ENCODE results near the gene MBD3L1.

MBD3L1 gene

DNA sequence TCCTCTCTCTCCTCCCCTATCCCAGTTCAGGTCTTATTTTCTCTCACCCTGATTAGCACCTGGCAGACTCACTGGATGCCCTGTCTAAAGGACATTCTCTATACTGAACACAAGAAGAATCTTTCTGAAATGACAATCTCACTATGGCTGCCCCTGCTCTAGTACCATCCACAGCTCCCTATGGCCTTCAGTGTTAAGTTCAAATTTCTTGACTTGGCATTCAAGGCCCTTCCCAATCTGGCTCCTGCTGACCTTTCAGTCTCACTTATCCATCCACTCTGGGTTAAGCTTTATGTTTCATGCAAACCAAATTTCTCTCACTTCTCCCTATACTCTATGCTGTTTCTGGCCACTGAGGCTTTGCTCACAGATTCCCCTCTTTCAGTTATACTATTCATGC lies 34.2 kb downstream of the MBD3L1 start:
- H3K4me3 ChIP-seq (ENCODE audit: insufficient read depth in 1 of 2, low read depth in 1 of 2, low read length in 2 of 2): no peak overlapping the region
- H3K9me3 ChIP-seq (ENCODE audit: control insufficient read depth, low read length): no peaks in the 10 kb centered on the region
- no peaks in the 10 kb centered on the region for H3K4me1 ChIP-seq (ENCODE audit: control insufficient read depth, insufficient read depth, low read depth, low read length)
- H3K27ac ChIP-seq (ENCODE audit: low read length, poor library complexity, severe bottlenecking): no peak overlapping the region
- no peak overlapping the region for H3K9ac ChIP-seq (ENCODE audit: low read length)
- no peak for DNase-seq
- H3K14ac ChIP-seq (ENCODE audit: low read length in 2 of 2): no peak overlapping the region
- no peak overlapping the region for H2BK5ac ChIP-seq (ENCODE audit: low read depth, low read length, poor library complexity, severe bottlenecking)
- H3K18ac ChIP-seq (ENCODE audit: low read depth in 1 of 2, low read length in 2 of 2): no peak overlapping the region
- H3K27me3 ChIP-seq (ENCODE audit: control insufficient read depth in 1 of 2, insufficient read depth in 1 of 2, low read length in 2 of 2): no peaks in the 10 kb centered on the region
- H3K23ac ChIP-seq (ENCODE audit: low read length in 2 of 2): no peak overlapping the region
- H2AK5ac ChIP-seq (ENCODE audit: low read length, severe bottlenecking): no peak overlapping the region
- H2AFZ ChIP-seq (ENCODE audit: low read depth, low read length): no peak overlapping the region
- no peak overlapping the region for H4K8ac ChIP-seq (ENCODE audit: low read length)
- no peak overlapping the region for H2BK120ac ChIP-seq (ENCODE audit: low read depth, low read length)
- H3K79me1 ChIP-seq (replicated peaks; ENCODE audit: low read length, poor library complexity, severe bottlenecking): no peaks in the 10 kb centered on the region
- H4K91ac ChIP-seq (ENCODE audit: low read length): no peak overlapping the region
- no peaks in the 10 kb centered on the region for H3K36me3 ChIP-seq (ENCODE audit: control insufficient read depth in 1 of 2, insufficient read depth in 2 of 2, low read depth in 1 of 2, low read length in 2 of 2)
- no peak overlapping the region for H3K4ac ChIP-seq (ENCODE audit: low read depth in 1 of 2, low read length in 2 of 2)
- no peak overlapping the region for H2BK15ac ChIP-seq (ENCODE audit: low read depth, poor library complexity, severe bottlenecking)
- H3K4me2 ChIP-seq (ENCODE audit: low read length, poor library complexity, severe bottlenecking): no peak overlapping the region
- H2BK12ac ChIP-seq (ENCODE audit: low read length in 2 of 2): no peak overlapping the region

DNA sequence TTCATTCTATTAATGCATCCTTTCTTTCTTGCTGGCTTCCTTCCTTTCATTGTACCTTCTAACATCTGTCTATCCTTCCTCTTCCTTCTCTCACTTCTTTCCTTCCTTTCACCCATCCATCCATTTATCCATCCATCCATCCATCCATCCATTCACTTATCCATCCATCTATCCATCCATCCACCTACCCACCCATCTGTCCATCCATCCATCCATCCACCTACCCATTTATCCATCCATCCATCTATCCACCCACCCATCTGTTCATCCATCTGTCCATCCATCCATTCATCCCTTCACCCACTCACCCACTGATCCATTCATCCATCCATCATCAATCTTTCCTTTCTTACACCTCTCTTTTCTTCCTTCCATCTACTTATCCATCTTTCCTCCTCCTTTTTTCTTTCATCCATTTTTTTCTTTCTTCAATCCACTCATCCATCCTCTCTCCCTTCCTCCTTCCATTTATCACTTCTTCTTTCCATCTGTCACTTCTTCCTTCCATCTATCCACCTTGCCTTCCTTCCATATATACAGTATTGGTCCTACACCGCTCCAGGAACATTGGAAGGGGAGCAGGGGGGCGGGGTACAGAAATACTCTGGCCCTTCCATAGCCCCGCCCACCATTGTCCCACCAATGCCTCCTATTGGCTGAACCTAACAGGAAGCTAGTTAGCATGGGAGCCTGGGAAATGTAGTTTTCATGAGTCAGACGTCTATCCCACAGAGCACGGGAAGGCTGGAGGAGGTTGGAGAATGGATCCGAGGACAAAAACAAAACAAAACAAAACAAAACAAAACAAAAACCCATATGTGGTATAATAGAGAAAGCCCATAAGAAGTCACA lies 45.9 kb downstream of the MBD3L1 start:
- Histone ChIP-seq H3K9me3 (ENCODE audit: control insufficient read depth, low read length) (peaks cover 28% of the 10 kb centered on the region), H3K14ac (ENCODE audit: low read length in 2 of 2) (no peak overlapping the region), H3K4me1 (ENCODE audit: control insufficient read depth, insufficient read depth, low read depth, low read length) (no peaks in the 10 kb centered on the region), H2BK12ac (ENCODE audit: low read length in 2 of 2) (no peak overlapping the region), H2AK5ac (ENCODE audit: low read length, severe bottlenecking) (no peak overlapping the region), H2AFZ (ENCODE audit: low read depth, low read length) (no peak overlapping the region), H3K9ac (ENCODE audit: low read length) (no peak overlapping the region), H3K4me2 (ENCODE audit: low read length, poor library complexity, severe bottlenecking) (no peak overlapping the region), H4K8ac (ENCODE audit: low read length) (no peak overlapping the region), H3K27me3 (ENCODE audit: control insufficient read depth in 1 of 2, insufficient read depth in 1 of 2, low read length in 2 of 2) (no peaks in the 10 kb centered on the region), H3K23ac (ENCODE audit: low read length in 2 of 2) (no peak overlapping the region), H2BK120ac (ENCODE audit: low read depth, low read length) (no peak overlapping the region), H2BK15ac (ENCODE audit: low read depth, poor library complexity, severe bottlenecking) (no peak overlapping the region), H4K91ac (ENCODE audit: low read length) (no peak overlapping the region), H3K27ac (ENCODE audit: low read length, poor library complexity, severe bottlenecking) (no peak overlapping the region), H3K18ac (ENCODE audit: low read depth in 1 of 2, low read length in 2 of 2) (no peak overlapping the region), H2BK5ac (ENCODE audit: low read depth, low read length, poor library complexity, severe bottlenecking) (no peak overlapping the region), H3K79me1 (replicated peaks; ENCODE audit: low read length, poor library complexity, severe bottlenecking) (no peaks in the 10 kb centered on the region), H3K4me3 (ENCODE audit: insufficient read depth in 1 of 2, low read depth in 1 of 2, low read length in 2 of 2) (no peak overlapping the region), H3K36me3 (ENCODE audit: control insufficient read depth in 1 of 2, insufficient read depth in 2 of 2, low read depth in 1 of 2, low read length in 2 of 2) (no peaks in the 10 kb centered on the region), H3K4ac (ENCODE audit: low read depth in 1 of 2, low read length in 2 of 2) (no peak overlapping the region)
- WGBS: 13% methylated on average over 2 of the region's 6 CpGs
- no peak for DNase-seq

DNA sequence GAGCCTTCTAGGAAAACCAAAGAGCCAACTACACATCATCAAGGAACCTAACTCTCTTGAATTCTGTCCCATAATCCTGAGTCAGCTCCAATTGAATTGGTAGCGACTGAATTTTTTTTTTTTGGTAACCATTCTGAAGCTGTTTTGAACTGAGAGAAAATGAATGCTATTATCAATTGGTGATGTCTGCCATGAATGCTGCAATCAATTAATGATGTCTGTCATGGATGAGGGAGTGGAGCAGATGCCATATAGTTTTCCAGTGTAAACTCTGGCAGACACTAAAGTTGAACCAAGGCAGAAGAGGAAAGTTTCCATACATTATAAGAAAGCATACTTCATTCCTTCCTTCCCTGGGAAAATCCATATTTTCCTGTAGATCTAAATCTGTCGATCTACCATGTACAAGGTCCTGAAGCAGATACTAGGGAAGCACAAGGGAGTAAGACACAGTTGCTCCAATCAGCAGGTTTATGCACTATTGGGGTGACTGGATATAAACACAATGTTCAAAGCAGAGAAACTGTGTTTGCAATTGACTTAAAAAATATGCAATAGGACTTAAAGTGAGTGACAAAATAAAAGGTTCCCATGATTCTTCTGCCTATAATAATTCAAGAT lies 48.8 kb downstream of the MBD3L1 start:
- Histone ChIP-seq H3K4me2 (ENCODE audit: low read length, poor library complexity, severe bottlenecking) (no peak overlapping the region), H3K36me3 (ENCODE audit: control insufficient read depth in 1 of 2, insufficient read depth in 2 of 2, low read depth in 1 of 2, low read length in 2 of 2) (no peaks in the 10 kb centered on the region), H2BK5ac (ENCODE audit: low read depth, low read length, poor library complexity, severe bottlenecking) (no peak overlapping the region), H2AFZ (ENCODE audit: low read depth, low read length) (no peak overlapping the region), H4K91ac (ENCODE audit: low read length) (no peak overlapping the region), H4K8ac (ENCODE audit: low read length) (no peak overlapping the region), H2BK12ac (ENCODE audit: low read length in 2 of 2) (no peak overlapping the region), H3K18ac (ENCODE audit: low read depth in 1 of 2, low read length in 2 of 2) (no peak overlapping the region), H3K9me3 (ENCODE audit: control insufficient read depth, low read length) (peaks cover 36% of the 10 kb centered on the region), H3K4me3 (ENCODE audit: insufficient read depth in 1 of 2, low read depth in 1 of 2, low read length in 2 of 2) (no peak overlapping the region), H2AK5ac (ENCODE audit: low read length, severe bottlenecking) (no peak overlapping the region), H3K23ac (ENCODE audit: low read length in 2 of 2) (no peak overlapping the region), H3K14ac (ENCODE audit: low read length in 2 of 2) (no peak overlapping the region), H3K27me3 (ENCODE audit: control insufficient read depth in 1 of 2, insufficient read depth in 1 of 2, low read length in 2 of 2) (no peaks in the 10 kb centered on the region), H3K79me1 (replicated peaks; ENCODE audit: low read length, poor library complexity, severe bottlenecking) (no peaks in the 10 kb centered on the region), H3K27ac (ENCODE audit: low read length, poor library complexity, severe bottlenecking) (no peak overlapping the region), H3K9ac (ENCODE audit: low read length) (no peak overlapping the region), H3K4me1 (ENCODE audit: control insufficient read depth, insufficient read depth, low read depth, low read length) (no peaks in the 10 kb centered on the region), H2BK15ac (ENCODE audit: low read depth, poor library complexity, severe bottlenecking) (no peak overlapping the region), H3K4ac (ENCODE audit: low read depth in 1 of 2, low read length in 2 of 2) (no peak overlapping the region), H2BK120ac (ENCODE audit: low read depth, low read length) (no peak overlapping the region)
- WGBS: 43% methylated on average over 2 of the region's 2 CpGs
- DNase-seq: no peak

DNA sequence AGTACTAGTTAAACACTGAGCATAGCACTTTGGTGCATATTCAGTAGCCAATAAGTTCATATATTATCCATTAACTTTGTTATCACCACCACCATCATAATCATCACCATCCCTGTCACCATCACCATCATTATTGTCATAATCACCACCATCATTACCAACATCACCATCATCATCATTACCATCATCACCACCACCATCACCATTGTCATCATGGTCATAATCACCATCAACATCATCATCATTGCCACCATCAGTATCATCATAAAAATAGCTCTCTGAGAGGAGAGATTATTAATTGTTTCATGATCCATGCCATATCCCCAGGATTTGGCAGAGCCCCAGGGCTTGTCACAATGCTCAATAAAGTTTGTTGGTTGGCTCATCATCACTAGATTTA lies 49.3 kb downstream of the MBD3L1 start:
- Histone ChIP-seq H3K4me1 (ENCODE audit: control insufficient read depth, insufficient read depth, low read depth, low read length) (no peaks in the 10 kb centered on the region), H2BK12ac (ENCODE audit: low read length in 2 of 2) (no peak overlapping the region), H3K9me3 (ENCODE audit: control insufficient read depth, low read length) (peaks cover 38% of the 10 kb centered on the region), H4K91ac (ENCODE audit: low read length) (no peak overlapping the region), H3K14ac (ENCODE audit: low read length in 2 of 2) (no peak overlapping the region), H2AFZ (ENCODE audit: low read depth, low read length) (no peak overlapping the region), H2BK15ac (ENCODE audit: low read depth, poor library complexity, severe bottlenecking) (no peak overlapping the region), H2BK5ac (ENCODE audit: low read depth, low read length, poor library complexity, severe bottlenecking) (no peak overlapping the region), H2AK5ac (ENCODE audit: low read length, severe bottlenecking) (no peak overlapping the region), H3K79me1 (replicated peaks; ENCODE audit: low read length, poor library complexity, severe bottlenecking) (no peaks in the 10 kb centered on the region), H3K4ac (ENCODE audit: low read depth in 1 of 2, low read length in 2 of 2) (no peak overlapping the region), H3K27me3 (ENCODE audit: control insufficient read depth in 1 of 2, insufficient read depth in 1 of 2, low read length in 2 of 2) (no peaks in the 10 kb centered on the region), H3K4me2 (ENCODE audit: low read length, poor library complexity, severe bottlenecking) (no peak overlapping the region), H3K27ac (ENCODE audit: low read length, poor library complexity, severe bottlenecking) (no peak overlapping the region), H3K36me3 (ENCODE audit: control insufficient read depth in 1 of 2, insufficient read depth in 2 of 2, low read depth in 1 of 2, low read length in 2 of 2) (no peaks in the 10 kb centered on the region), H3K9ac (ENCODE audit: low read length) (no peak overlapping the region), H3K23ac (ENCODE audit: low read length in 2 of 2) (no peak overlapping the region), H3K18ac (ENCODE audit: low read depth in 1 of 2, low read length in 2 of 2) (no peak overlapping the region), H4K8ac (ENCODE audit: low read length) (no peak overlapping the region), H3K4me3 (ENCODE audit: insufficient read depth in 1 of 2, low read depth in 1 of 2, low read length in 2 of 2) (no peak overlapping the region), H2BK120ac (ENCODE audit: low read depth, low read length) (no peak overlapping the region)
- DNase-seq: no peak
